GM12801 (cell line): ENCODE measurements around the gene SYNPO2.

ENCODE experiments used
- TF ChIP-seq, protein P1 (sequence below): IDR thresholded peaks from one replicate; pipeline ENCODE4 v1.5.1; 2011; ENCODE audit warnings: control low read depth; ENCODE audit not compliant: insufficient read length; ENCODE audit errors: extremely low read depth

SYNPO2 gene

GRCh38 chr4:118964891-118965411, 76.3 kb downstream of the SYNPO2 start:
- TF ChIP-seq, protein P1, sequence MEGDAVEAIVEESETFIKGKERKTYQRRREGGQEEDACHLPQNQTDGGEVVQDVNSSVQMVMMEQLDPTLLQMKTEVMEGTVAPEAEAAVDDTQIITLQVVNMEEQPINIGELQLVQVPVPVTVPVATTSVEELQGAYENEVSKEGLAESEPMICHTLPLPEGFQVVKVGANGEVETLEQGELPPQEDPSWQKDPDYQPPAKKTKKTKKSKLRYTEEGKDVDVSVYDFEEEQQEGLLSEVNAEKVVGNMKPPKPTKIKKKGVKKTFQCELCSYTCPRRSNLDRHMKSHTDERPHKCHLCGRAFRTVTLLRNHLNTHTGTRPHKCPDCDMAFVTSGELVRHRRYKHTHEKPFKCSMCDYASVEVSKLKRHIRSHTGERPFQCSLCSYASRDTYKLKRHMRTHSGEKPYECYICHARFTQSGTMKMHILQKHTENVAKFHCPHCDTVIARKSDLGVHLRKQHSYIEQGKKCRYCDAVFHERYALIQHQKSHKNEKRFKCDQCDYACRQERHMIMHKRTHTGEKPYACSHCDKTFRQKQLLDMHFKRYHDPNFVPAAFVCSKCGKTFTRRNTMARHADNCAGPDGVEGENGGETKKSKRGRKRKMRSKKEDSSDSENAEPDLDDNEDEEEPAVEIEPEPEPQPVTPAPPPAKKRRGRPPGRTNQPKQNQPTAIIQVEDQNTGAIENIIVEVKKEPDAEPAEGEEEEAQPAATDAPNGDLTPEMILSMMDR = no peak

- TF ChIP-seq, protein P1 = no peak
Measured at GRCh38 chr4:118967393-118967792, 78.7 kb downstream of the SYNPO2 start.

- TF ChIP-seq, protein P1 = no peak
Measured at GRCh38 chr4:118968005-118968404, 79.4 kb downstream of the SYNPO2 start.

DNA sequence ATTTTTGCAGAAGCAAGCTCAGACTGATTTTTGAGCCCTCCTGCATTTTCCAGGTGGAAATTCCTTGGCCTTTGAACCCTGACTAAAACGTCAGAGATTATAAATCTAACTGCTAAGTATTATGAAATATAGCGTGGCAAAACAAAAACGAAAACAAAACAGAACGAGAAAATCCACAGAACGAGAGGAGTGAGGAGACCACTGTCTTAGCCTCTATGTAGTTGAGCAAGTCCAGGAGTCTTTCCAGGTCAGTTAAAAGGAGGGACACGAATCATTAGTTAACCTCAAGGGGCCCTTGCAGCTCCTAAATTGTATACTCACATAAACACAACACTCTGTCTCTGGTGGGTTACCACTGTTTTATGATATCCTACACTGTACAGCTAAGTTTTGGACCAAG, 80.2 kb downstream of the SYNPO2 start:
- TF ChIP-seq, protein P1 = no peak

DNA sequence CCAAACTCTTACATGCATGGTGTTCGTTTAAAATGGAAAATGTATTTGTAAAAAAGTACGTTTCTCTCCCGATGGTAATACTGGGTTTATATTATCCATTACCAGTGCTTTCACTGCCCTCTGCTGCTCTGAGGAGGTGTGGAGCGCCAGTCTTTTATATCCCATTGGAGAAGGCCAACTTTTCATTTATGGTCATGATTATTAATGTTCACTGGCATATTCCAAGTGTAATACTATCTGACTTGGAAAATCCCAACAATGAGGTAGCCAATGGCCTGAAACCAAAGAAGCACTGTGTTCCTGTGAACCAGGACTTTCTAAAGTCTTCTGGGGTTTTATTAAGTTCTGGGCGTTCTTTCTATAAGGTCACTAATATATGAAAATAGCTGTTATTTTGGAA, 80.7 kb downstream of the SYNPO2 start:
- TF ChIP-seq, protein P1 = no peak

DNA sequence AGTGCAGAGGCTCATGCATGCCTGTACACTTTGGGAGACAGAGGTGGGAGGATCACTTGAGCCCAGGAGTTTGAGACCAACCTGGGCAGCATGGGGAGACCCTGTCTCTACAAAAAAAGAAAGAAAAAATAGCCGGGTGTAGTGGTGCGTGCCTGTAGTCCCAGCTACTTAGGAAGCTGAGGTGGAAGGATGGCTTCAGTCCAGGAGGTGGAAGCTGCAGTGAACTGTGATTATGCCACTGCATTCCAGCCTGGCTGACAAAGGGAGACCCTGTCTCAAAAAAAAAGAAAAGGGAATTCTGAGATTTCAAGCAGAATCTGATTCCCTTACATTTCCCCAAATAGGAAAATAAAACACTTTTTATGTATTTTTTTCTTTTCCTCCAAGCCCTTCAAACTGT, 83.5 kb downstream of the SYNPO2 start:
- TF ChIP-seq, protein P1 = no peak

- TF ChIP-seq, protein P1 = no peak
Measured at GRCh38 chr4:118973295-118973694, 84.6 kb downstream of the SYNPO2 start.
